Kidney epithelial cell (primary cell): ENCODE measurements around the gene INTS7. TPM values are rescaled to one million over a fixed set of nuclear protein-coding genes. Genes with fewer than 3 reads are reported as not detected.
"Not testable (repeated sequence)": the region's sequence is repeated elsewhere in the genome, so short reads cannot be mapped to it uniquely, and the experiment has no call there.

Experiments
- DNase-seq: peaks from one replicate; pipeline ENCODE4 v3.0.0-alpha.2; 2010; ENCODE audit warnings: low read depth
- H3K27me3 ChIP-seq: 2 replicates; pipeline ENCODE4 v1.6.0; 2011; ENCODE audit warnings: low read length; ENCODE audit not compliant: control insufficient read depth, insufficient read depth
- H3K36me3 ChIP-seq: 2 replicates; pipeline ENCODE4 v1.5.1; 2011; ENCODE audit warnings: low read length; ENCODE audit not compliant: control insufficient read depth, insufficient read depth
- H3K4me3 ChIP-seq: 2 replicates; pipeline ENCODE4 v1.5.1; 2011; ENCODE audit warnings: low read depth, mild to moderate bottlenecking, control low read depth, low read length
- CTCF ChIP-seq: IDR thresholded peaks from 2 replicates; pipeline ENCODE4 v1.5.1; 2011; ENCODE audit warnings: mild to moderate bottlenecking, moderate library complexity, low read length, control low read depth, inconsistent platforms; ENCODE audit not compliant: insufficient read depth, poor library complexity, severe bottlenecking
- total RNA-seq: library from RNA; depleted of rRNA; stranded (reverse); fragments of >200 nt; gene quantifications from 2 replicates; pipeline ENCODE4 v1.2.3, GENCODE V29; 2015

INTS7 gene
- total RNA-seq, 1 donor from 2014 or later = 11.7 TPM

GRCh38 chr1:212010004-212010403, 25.4 kb downstream of the INTS7 start:
- Histone ChIP-seq H3K27me3 (no peaks in the 10 kb centered on the region), H3K36me3 (no peaks in the 10 kb centered on the region), H3K4me3 (no peak overlapping the region)
- no peak for DNase-seq
- no peak for TF ChIP-seq CTCF

- Histone ChIP-seq H3K27me3 (no peaks in the 10 kb centered on the region), H3K4me3 (no peak overlapping the region), H3K36me3 (no peaks in the 10 kb centered on the region)
- TF ChIP-seq CTCF = no peak
- DNase-seq = no peak
Observed at GRCh38 chr1:212009561-212009960, 25.8 kb downstream of the INTS7 start.

DNA sequence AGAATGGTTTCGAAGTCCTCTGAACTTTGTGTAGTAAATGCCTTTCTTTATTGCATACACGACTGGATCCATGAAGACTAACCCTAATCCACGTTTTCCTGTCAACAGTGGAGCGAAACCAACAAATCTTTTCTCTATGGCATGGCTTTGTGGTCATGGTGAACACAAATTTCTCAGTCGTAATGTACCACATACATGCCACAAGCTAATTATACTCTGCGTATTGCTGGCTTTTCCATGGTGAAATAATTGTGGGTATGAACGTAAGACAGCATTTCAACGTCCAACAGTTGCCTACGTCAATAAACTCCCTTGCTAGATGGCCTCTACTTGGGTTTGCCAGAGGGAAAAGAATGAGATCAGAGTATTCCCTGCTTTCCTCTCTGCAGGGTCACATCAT, 27.5 kb downstream of the INTS7 start:
- no peak for DNase-seq
- no peak for TF ChIP-seq CTCF
- H3K36me3 ChIP-seq = no peaks in the 10 kb centered on the region
- H3K4me3 ChIP-seq = no peak overlapping the region
- no peaks in the 10 kb centered on the region for H3K27me3 ChIP-seq

DNA sequence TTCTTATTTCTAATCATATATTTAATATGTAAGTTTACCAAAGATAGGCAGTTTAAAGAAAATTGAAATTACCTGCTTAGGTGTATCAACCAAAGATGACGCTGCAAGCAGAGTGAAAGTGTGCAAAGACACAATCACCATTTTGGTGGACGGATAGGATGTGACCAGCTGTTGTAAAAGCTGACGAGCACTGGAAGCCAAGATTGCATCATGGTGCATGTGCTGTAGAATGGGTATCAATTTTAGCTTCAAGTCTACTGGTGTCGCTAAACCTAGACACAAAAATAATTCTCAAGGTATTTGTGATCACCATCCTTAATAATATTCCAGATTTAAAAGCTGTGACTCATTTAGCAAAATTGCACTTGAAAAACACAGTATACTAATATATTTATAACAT, 28.2 kb downstream of the INTS7 start:
- no peaks in the 10 kb centered on the region for H3K27me3 ChIP-seq
- TF ChIP-seq CTCF = no peak
- H3K36me3 ChIP-seq = no peaks in the 10 kb centered on the region
- H3K4me3 ChIP-seq = no peak overlapping the region
- no peak for DNase-seq

- Histone ChIP-seq H3K27me3 (no peaks in the 10 kb centered on the region), H3K36me3 (no peaks in the 10 kb centered on the region), H3K4me3 (no peak overlapping the region)
- no peak for DNase-seq
- TF ChIP-seq CTCF = no peak
Observed at GRCh38 chr1:212004895-212005608, 30.3 kb downstream of the INTS7 start.

DNA sequence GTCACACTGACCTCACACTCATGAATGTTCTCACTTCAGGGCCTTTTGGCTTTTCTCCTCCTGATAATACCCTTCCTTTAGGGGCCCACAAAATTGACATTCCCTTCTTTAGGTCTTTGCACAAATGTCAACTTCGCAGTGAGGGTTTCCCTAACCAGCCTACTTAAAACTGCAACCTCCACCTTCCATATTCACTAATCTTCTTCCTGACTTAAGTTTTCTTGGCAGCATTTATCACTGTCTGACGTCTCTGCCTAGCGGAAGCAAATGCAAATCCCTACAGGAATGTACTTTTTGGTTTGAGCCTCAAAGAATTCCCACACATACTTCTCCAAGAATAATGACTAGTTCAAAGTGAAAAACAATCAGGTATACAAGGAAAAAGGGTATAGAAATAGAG, 32.8 kb downstream of the INTS7 start:
- DNase-seq = no peak

GRCh38 chr1:211997426-211997825, 37.9 kb downstream of the INTS7 start:
- H3K27me3 ChIP-seq, H3K36me3 ChIP-seq, H3K4me3 ChIP-seq, DNase-seq: not testable (repeated sequence)

More for the DNA sequence above, 32.8 kb downstream of the INTS7 start:
- Histone ChIP-seq H3K4me3 (no peak overlapping the region), H3K36me3 (no peaks in the 10 kb centered on the region), H3K27me3 (no peaks in the 10 kb centered on the region)
- no peak for TF ChIP-seq CTCF
